Esophagus squamous epithelium (tissue), 4 donors: ENCODE data around the gene LARGE1.

Experiments
- POLR2A ChIP-seq, 4 donors: fragments of 450-650 bp; IDR thresholded peaks; one replicate each; pipeline ENCODE4 v1.6.1; 2017; ENCODE audit warnings: antibody characterized with exemption in 4 of 4, mild to moderate bottlenecking in 4 of 4, moderate library complexity in 3 of 4
- TF ChIP-seq, protein P1 (sequence below), 6 experiments: fragments of 450-650 bp in 4 of 6; fragments of 200-600 bp in 2 of 6; sonication (generic) in 2 of 6; IDR thresholded peaks; one replicate each; pipeline ENCODE4 v1.5.1; 2016 to 2019; ENCODE audit warnings: antibody characterized with exemption in 6 of 6, mild to moderate bottlenecking in 4 of 6, moderate library complexity in 4 of 6

DNA sequence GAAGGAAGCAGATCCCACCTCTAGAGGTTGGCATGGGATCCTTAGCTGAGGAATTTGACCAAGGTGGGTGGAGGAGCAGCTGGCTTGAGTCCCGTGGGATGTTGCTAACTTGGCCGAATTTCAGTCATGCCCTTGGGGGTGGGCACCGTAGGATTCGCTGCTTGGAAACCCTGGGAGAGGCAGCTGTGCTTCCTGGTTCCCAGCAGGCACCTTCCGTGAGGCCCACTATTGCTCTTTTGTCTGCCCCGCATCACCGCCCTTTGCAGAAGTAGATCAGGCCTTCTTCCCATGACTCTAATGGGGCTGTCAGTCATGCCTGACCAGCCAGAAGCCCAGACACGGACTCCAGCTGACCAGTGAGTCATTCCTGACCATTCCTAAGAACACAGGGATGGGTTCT is 569.8 kb downstream of the LARGE1 start:
- TF ChIP-seq POLR2A (IDR thresholded peaks at IDR 0.05), result no peak
- TF ChIP-seq, protein P1, sequence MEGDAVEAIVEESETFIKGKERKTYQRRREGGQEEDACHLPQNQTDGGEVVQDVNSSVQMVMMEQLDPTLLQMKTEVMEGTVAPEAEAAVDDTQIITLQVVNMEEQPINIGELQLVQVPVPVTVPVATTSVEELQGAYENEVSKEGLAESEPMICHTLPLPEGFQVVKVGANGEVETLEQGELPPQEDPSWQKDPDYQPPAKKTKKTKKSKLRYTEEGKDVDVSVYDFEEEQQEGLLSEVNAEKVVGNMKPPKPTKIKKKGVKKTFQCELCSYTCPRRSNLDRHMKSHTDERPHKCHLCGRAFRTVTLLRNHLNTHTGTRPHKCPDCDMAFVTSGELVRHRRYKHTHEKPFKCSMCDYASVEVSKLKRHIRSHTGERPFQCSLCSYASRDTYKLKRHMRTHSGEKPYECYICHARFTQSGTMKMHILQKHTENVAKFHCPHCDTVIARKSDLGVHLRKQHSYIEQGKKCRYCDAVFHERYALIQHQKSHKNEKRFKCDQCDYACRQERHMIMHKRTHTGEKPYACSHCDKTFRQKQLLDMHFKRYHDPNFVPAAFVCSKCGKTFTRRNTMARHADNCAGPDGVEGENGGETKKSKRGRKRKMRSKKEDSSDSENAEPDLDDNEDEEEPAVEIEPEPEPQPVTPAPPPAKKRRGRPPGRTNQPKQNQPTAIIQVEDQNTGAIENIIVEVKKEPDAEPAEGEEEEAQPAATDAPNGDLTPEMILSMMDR (IDR thresholded peaks at IDR 0.05), result no peak
